Neural cell (in vitro differentiated cells): ENCODE measurements around the gene HEATR9.

ENCODE experiments used
- CTCF ChIP-seq: fragments of 450-650 bp; IDR thresholded peaks from 2 replicates; pipeline ENCODE4 v1.5.1; 2014; ENCODE audit warnings: antibody characterized with exemption, mild to moderate bottlenecking, moderate library complexity; ENCODE audit not compliant: poor library complexity, severe bottlenecking
- EP300 ChIP-seq: fragments of 450-650 bp; conservative IDR thresholded peaks from 2 replicates; pipeline ENCODE4 v1.6.1; 2014; ENCODE audit warnings: antibody characterized with exemption, mild to moderate bottlenecking, moderate library complexity; ENCODE audit not compliant: poor library complexity, severe bottlenecking
- MXI1 ChIP-seq: fragments of 450-650 bp; conservative IDR thresholded peaks from 2 replicates; pipeline ENCODE4 v1.6.1; 2014; ENCODE audit warnings: antibody characterized with exemption, mild to moderate bottlenecking; ENCODE audit not compliant: poor library complexity, severe bottlenecking
- SMC3 ChIP-seq: fragments of 450-650 bp; conservative IDR thresholded peaks from 2 replicates; pipeline ENCODE4 v1.6.1; 2014; ENCODE audit warnings: antibody characterized with exemption, mild to moderate bottlenecking, moderate library complexity; ENCODE audit not compliant: poor library complexity

GRCh38 chr17:35807371-35808144 is 61.1 kb downstream of the HEATR9 start:
- TF ChIP-seq MXI1 (no peak), EP300 (no peak), CTCF (no peak), SMC3 (no peak)
